CD4-positive, alpha-beta T cell treated with Interferon gamma for 1 hour (primary cell): ENCODE results near the gene SMC6.

ENCODE experiments used
- DNase-seq: peaks from one replicate; pipeline ENCODE4 v3.0.0-alpha.2; 2020

SMC6 gene

DNA sequence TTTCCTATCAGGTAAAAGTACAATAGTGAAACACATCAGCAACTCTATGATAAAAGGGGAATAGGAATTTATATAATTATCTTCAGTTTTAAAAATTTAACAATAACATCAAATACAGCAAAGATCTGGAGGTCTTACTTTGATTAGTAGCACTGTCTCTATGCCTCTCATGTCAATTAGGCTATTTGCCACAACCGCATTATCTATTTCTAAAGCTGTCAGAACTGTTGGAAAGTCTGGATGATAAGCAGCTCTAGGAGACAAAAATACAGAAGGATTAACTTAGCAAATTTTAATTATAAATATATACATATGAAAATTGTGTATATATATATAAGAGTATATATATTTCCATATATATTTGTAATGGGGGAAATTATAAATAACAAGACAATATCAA, 45.1 kb downstream of the SMC6 start:
- no peak for DNase-seq

DNA sequence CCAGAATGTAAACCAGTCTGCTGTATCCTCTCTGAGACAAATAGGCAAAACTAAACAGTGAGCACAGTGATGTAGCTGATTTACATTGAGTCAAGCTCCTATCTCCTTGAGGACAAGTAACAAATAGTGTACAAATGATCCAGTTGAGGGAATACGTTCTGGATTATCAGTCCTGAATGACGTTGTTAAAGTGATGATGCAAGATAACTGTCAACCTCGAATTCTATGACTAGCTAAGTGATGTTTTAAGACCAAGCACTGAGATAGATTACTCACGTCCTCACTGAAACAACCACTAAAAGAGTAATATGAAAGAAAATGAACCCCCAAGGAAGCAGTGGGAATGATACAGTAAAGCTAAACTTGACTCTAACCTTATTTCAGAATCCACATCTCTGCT, 46.8 kb downstream of the SMC6 start:
- DNase-seq: no peak

DNA sequence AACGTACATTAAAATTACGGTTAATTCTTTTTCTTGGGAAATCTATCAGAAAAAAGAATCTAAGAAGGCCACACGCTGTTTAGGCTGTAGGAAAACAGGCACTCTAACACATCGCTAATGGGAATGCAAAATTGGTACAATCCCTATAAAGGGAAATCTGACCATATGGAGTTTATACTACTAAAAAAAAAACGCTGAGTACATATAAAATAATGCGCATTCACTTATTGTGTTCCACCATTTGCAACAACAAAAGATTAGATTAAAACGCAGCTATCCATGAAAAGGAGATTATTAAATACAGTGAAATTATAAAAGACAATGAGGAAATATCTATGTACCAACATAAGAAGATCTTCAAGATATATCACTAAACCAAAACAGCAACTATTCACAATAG, 62.8 kb downstream of the SMC6 start:
- no peak for DNase-seq

DNA sequence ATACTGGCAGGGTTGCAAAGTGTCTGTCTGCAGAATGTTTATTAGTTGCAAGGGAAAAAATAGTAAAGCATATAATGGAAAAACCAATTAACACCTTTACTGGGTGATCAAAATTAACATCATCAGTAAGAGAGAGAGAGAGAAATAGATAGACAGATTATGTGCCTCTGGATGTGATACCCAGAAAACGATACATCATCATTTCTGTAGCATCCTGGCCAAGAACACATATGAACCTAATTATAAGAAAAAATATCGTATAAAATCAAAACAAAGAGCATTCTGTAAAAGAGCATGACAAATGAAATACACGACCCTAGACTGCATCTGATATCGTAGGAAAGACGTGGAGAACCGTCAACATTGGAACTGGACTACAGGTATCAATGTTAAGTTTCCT, 64.6 kb downstream of the SMC6 start:
- no peak for DNase-seq

DNA sequence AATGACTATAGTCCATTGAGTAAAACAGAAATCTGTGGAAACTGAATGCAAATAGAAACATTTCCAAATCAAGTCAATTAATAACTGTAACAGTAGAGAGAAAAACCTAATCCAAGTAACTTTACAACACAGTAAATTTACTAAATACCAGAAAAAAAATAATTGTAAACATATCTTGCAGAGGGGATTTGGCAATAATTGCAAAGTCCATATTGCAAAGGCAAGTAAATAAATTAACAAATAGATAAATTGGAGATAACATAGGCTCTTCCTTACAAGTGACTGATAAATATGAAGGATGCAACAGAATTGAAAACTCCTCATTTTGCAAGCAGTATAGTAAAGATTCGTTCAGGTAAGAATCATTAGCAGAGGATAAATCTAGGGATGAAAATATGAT, 65.0 kb downstream of the SMC6 start:
- DNase-seq: no peak

DNA sequence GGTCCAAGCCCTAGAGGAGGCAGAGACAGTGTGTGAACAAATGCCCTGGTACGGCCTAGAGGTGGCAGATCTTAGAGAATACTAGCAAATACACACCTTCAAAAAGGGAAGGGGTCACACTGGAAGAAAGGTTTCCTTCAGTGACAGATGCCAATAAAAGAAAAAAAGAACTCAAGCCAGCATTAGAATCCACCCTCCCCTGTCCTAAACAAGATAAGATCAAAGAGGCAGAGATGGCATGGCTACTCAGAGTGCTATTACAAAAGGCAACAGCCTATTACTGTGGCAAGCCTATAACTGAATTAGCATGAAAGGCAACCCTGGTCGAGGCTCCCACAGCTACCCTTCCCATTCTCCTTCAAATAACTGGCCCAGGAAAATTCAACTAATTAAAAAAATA, 69.6 kb downstream of the SMC6 start:
- DNase-seq: no peak

DNA sequence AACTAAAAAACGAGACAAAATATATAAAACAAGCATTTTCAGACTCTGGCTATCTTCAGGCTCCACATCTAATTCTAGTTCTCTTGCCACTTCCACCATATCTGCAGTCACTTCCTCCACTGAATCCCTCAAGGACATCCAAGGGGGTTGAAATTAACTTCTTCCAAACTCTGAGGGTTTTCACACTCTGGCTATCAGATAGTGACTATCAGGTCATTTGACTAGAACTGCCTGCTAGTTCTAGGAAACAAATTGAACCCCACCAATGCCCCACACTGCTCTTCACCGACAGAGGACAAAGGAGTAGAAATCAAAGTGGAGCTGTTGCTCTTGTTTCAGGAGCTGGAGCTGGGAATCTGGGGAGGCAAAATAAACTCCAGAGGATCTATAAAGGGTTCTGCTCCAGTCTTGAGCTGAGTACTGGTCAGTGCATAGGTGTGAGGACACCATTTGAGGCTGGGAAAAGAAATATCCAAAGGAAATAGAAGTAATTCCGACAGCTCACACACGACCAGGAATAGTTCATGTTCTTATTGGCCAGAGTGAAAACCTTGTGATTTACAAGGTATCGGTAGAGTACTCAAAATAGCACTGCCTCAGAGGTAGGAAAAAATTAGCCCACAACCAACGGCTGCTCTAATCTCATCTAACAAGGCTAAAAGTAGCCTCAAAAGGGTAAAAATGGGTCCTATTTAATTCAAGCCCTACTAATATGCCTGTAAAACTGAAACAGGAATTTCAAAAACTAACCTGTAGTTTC, 71.3 kb downstream of the SMC6 start:
- no peak for DNase-seq

DNA sequence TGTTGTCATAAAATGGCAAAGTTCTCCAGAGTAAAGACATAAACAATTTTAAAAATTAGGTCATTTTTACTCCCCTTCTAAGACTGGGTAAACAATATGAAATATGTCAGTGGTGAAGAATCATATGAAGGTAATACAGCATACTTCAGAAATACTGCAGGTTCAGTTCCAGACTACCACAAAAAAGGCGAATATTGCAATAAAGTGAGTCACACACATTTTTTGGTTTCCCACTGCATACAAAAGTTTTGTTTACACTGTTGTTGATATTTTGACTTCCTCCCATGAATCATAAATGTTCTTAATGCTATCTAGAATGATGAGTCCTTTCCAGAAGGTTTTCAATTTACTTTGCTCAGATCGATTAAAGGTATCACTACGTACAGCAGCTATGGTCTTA, 73.5 kb downstream of the SMC6 start:
- no peak for DNase-seq

DNA sequence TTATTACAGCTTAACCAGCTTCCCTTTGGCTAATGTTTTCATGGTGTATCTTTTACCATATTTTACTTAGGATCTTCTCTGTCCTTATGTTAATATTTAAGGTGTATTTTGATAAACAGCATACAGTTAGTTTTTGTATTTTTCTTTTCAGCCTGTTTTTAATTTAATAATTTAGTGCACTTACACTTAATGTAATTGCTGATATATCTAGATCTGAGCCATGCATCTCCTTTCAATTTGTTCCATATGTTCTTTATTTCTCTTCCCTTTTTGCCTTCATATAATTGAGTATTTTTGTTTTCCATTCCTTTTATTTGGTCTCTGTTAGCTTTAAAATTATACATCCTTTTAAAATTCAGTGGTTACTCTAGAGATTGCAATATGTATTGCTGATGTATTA, 78.8 kb downstream of the SMC6 start:
- DNase-seq: no peak

DNA sequence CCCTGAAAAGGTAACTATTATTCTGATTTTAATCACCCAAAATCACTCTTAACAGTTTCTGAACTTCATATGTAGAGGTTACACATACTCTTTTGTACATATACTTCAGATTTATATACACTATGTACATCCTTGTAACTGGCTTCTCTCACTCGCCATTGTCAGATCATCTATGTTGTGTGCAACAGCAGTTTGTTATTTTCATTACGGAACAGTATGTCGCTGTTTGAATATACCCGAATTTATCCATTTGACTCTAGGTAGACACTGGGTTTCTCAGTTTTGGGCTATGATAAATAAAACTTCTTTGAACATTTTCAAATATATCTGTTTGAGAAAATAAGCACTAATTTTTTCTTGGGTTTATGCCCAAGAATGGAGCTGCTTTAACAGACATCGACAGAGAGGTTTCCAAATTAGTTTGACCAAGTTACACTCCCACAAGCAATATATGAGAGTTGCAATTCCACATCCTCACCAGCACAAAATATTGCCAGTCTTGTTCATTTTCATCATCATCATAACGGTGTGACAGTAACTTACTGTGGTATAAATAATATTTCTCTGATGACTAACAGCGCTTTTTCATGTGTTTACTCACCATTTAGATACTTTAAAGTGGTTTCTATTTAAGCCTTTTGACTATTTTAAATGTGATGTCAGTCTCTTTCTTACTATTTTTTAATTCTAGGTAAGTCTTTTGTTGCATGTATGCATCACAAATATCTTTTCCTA, 80.9 kb downstream of the SMC6 start:
- DNase-seq: no peak

DNA sequence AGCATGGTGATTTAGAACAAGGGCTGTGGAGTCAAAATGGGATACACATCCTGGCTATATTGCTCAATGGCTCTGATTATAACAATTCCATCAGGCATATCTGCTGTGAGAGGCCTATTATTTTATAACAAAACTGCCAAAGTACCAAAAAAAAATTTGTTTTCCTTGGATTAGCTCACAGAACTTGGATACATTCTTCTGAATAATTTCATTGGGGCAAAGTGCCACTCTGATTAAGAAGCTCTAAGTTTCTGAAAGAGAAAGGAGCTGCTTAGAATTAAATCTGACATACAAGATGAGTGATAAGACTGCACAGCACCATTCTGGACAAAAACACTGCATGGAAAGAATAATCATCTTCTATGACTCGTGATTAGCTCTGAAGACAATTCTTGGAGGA, 85.7 kb downstream of the SMC6 start:
- no peak for DNase-seq

DNA sequence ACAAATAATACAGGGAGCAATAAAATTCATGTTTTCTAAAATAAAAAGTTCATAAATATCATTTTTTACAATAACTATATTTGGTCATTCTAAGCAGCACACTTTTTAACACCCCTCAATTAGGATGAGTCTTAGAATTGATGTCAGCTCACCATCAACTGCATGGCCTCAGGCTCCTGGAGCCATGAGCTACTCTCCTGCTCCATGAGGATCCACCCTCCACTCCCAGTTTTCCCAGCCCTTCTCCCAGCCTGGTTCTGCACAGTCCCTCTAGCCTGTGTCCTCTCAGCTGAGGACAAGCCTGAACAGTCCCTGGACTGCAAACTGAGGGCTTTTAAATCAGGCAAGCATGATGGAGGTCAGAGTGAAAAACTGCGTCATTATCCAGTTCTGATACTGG, 89.1 kb downstream of the SMC6 start:
- DNase-seq: no peak

DNA sequence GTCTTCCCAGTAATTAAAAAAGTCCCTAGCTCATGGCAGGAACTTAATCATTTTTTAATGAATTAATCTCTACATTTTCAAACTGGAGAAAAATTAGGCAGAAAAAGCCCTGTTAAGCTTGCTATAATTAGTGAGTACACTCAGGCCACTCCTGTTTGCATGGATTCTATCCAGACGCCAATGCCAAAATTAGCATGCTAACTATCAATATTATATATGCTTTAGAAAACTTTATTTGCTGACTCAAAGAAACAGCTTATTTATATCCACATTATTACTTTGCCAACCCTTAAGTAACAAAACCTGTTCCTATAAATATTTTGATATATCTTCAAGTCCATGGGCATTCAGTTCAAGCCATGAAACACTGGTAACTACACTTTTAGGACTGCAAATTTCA, 90.9 kb downstream of the SMC6 start:
- DNase-seq: no peak

DNA sequence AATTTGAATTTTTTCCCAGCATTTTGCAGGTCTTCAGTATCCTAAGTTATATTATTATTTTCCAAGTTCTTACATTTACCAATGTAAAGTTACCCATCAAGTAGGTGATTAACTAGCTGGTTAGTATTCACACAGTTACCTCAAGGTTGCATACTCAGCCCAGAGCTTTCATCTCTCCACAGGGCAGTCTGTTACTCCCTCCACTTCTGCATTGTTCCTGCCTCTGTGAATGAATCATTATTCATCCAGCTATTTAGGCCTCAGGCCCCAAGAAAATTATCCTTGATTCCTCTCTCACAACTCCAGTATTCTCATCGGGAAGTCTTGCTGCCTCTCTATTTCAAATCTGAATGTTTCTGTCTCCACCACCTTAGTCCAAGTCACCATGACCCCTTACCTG, 92.2 kb downstream of the SMC6 start:
- DNase-seq: no peak

DNA sequence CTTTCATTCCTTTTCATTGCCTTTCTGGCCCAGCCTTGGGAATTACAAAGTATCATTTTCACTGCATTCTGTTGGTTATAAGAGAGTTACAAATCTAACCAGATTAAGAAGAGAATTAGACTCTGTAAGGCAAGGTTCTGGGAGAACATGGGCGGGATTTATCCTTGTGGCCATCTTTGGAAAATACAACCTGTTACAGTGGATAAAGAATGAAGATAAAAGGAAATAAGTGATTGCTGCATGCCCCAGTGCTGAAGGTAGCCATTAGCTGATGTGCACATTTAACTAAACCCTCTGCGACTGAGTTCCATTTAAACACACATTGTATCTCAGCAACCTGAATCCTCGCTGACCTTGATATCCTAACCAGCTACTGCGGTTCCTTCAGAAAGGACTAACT, 93.4 kb downstream of the SMC6 start:
- no peak for DNase-seq

DNA sequence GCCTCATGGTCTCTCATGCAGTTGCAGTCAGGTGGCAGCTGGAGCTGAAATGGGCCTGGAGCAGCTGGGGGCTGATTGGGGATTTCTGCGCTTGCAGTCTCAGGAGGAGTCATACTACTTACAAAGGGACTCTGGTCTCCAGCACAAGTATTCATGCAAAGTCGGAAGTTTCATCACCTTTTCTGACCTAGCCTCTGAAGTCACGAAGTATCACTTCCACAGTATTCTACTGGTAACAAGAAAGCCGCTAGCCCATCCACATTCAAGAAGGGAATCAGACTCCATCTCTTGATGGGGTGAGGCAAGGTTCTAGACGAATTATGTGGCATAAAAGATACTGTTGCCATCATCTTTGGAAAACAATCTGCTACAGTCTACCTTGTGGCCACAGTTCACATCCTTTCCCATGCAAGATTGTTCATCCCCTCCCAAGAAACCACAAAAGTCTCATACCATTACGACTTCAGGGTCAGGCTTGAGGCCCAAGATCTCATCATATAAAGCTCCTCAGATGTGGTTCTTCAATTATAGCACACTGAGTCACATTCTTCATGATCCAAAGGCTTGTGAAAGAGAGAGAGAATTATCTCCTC, 95.3 kb downstream of the SMC6 start:
- no peak for DNase-seq

DNA sequence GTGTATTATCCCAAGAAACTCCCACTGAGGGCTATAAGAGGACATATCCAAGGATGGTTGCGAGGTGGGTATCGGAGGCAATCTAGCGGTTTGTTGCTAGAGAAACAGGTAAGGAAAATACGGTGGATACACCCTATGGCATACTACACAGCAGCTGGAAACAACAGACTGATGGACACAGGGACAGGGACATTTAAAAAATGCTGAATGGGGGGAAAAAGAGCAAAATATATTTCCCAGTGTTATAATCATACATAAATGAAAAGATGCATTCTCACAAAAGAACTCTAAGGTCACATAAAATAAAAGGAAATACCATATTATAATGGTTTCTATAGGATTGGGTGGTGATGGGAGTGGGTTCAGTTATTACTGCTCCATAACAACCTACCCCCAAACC, 95.9 kb downstream of the SMC6 start:
- DNase-seq: no peak

DNA sequence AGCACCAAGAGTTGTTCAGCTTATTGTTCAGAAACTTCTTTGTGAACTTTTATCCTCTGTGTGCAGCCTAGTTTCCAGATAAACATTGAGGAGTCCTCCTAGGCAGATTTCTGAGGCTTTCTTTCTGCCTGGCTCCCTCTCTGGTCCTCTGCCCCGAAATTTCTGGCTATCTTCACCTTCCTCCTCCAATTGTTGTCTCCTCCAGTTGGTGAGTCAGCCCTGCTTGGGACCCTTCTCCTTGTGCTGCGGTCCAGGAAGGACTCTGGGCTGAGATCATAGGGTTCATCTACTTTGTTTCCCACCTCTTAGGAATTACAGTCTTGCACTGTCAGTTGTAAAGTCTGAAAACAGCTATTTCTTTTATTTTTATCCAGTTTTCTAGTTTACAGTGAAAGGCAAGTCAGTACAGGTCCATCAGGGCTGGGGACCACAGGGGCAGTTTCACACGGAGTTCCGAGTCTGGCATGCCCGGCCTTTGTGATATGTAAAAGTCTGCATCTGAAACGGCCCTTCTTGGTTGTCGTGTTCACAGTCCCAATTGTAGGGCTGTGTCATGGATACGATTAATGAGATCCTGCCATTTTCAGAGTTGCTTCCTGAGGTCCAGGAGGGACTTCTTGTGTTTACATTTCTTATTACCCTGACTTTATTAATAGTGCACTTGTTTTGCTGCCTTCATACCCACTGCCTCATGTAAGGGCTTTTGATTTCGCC, 100.8 kb downstream of the SMC6 start:
- DNase-seq: no peak

DNA sequence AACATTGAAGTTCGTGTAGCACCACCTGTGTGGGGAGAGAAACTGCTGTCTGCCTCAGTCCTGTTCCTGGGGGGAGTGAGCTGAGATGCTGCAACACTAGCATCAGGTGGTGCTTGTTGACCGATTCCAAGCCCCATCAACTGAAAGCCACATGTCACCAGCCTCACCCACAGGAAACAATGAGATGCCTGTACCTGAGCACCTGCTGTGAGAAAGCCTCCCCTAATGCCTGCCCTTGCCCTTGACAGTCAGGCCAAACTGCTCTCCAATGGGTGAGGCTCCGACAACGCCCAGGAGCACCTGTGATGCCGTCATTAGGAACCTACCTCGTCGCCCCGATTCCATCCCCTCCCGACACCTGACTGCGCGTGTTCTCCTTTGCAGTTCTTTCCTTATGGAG, 104.6 kb downstream of the SMC6 start:
- DNase-seq: no peak

DNA sequence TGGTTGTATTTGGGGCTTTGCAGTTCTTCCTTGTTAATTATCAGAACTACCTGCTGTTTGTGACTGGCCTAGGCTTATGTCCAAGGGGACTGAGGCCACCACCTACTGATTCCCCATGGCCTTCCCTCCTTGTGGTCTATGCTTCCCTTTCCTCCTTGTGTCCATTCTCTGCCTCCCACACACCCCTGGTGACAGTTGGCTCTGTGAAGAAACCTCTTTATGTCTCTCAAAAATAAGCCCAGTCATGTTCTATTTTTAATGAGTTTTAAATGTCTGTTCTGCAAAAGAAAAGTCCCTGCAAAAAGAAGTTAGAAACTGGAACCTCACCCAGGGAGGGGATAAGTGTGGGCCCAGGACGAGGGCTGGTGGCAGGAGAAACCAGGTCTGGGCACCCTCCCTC, 105.0 kb downstream of the SMC6 start:
- no peak for DNase-seq

DNA sequence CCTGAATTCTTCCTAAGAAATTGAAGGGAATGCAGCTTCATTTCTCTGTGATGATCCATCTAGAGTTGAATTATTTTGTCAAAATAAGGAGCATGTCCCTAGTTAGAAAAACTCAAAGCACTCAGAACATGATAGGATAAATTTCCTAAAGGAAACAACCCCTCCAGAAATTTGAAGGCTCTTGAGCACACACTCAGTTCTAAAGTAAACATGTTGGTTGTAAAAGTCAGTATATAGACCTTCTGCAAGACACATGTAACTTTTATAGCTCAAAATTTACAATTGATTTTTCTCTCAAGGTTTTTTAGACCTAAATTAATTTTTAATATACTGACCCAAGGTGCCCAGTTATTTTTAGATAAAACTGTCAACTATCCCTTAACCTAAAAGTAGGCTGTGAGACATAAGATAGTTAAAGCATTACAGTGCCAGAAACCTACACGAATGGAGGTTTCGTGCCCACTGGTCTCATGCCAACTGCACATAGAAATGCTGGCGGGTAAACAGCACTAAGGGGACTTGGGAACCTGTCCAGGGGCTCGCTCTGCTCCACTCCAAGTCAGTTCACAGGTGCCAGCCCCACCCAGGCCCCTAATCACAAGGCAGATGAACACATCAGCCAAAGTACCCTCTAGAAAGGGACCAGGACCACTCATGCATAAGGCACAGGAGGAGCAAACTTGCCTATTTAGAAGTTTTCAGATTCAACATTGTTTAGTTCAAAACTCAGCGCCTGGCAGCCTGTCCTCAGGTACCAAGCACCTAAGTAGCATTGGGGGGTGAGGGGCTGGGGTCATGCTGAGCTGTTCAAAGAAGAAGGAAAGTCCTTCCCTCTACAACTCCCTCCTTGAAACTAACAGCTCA, 106.5 kb downstream of the SMC6 start:
- no peak for DNase-seq

DNA sequence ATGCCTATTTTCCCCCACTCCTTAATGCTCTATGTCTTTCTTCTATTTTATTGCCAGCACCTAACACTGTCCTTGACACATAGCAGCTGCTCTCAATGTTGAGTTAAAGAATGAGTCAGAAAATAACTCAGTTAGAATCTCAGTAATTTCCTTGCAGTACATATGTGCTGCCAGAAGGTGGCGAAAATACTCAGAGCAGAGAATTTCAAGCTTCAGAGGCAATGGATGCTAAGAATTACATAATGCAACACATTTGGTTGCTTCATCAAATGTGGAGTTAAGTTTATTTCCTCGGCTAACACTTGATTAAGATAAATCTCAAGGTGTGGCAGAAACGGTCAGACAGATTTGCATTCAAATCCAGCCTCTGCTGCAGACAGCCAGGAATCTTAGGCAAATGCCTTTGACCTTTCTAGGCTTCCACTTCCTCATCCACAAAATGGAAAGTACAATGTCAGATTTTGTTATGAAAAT, 107.5 kb downstream of the SMC6 start:
- DNase-seq: no peak
